22Rv1 (cell line): ENCODE measurements around the gene ZCWPW1.
"Not testable (repeated sequence)": the region's sequence is repeated elsewhere in the genome, so short reads cannot be mapped to it uniquely, and the experiment has no call there.

Source experiments
- ZFX ChIP-seq: fragments of 450-650 bp; IDR thresholded peaks from 2 replicates; pipeline ENCODE4 v1.6.1; 2017; ENCODE audit warnings: antibody characterized with exemption, borderline replicate concordance
- TF ChIP-seq, protein P1 (sequence below): fragments of 450-650 bp; IDR thresholded peaks from 2 replicates; pipeline ENCODE4 v1.5.1; 2017; ENCODE audit warnings: mild to moderate bottlenecking

DNA sequence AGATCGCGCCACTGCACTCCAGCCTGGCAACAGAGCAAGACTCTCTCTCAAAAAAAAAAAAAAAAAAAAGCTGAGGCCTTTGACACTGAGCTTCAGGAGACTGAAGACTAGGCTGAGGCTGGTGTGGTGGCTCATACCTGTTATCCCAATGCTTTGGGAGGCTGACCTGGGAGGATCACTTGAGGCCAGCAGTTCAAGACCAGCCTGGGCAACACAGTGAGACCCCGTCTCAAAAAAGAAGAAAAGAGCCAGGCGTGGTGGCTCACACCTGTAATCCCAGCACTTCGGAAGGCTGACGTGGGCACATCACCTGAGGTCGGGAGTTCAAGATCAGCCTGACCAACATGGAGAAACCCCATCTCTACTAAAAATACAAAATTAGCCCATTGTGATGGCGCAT is 18.9 kb upstream of the ZCWPW1 start:
- TF ChIP-seq, protein P1, sequence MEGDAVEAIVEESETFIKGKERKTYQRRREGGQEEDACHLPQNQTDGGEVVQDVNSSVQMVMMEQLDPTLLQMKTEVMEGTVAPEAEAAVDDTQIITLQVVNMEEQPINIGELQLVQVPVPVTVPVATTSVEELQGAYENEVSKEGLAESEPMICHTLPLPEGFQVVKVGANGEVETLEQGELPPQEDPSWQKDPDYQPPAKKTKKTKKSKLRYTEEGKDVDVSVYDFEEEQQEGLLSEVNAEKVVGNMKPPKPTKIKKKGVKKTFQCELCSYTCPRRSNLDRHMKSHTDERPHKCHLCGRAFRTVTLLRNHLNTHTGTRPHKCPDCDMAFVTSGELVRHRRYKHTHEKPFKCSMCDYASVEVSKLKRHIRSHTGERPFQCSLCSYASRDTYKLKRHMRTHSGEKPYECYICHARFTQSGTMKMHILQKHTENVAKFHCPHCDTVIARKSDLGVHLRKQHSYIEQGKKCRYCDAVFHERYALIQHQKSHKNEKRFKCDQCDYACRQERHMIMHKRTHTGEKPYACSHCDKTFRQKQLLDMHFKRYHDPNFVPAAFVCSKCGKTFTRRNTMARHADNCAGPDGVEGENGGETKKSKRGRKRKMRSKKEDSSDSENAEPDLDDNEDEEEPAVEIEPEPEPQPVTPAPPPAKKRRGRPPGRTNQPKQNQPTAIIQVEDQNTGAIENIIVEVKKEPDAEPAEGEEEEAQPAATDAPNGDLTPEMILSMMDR = not testable (repeated sequence)
- not testable (repeated sequence) for TF ChIP-seq ZFX
